Activated CD4-positive, alpha-beta memory T cell treated with anti-CD3 and anti-CD28 coated beads, Interleukin-2, amount 10 ng/mL, durations not matched to agents 7 days and 5 days (primary cell): ENCODE results near the gene ITGA4. TPM values are rescaled to one million over a fixed set of nuclear protein-coding genes. Genes with fewer than 3 reads are reported as not detected.

Source experiments
- CTCF ChIA-PET: fragments of 350-600 bp; sonication (Branson Sonifier 250); formaldehyde crosslinking; loops from one replicate; lab custom pipeline; 2021; ENCODE audit warnings: antibody characterized with exemption, inconsistent platforms; lab: Charles Lee
- POLR2A ChIA-PET: fragments of 350-600 bp; sonication (Branson Sonifier 250); formaldehyde crosslinking; loops from one replicate; lab custom pipeline; 2021; ENCODE audit warnings: antibody characterized with exemption; lab: Charles Lee
- DNase-seq: peaks from one replicate; pipeline ENCODE4 v3.0.0-alpha.2; 2020
- H3K27ac Mint-ChIP-seq: one replicate; pipeline ENCODE4 v1.8.0; 2021; ENCODE audit warnings: mild to moderate bottlenecking, mixed read lengths
- H3K27me3 Mint-ChIP-seq: one replicate; pipeline ENCODE4 v1.8.0; 2021; ENCODE audit warnings: mixed read lengths
- H3K36me3 Mint-ChIP-seq: one replicate; pipeline ENCODE4 v1.8.0; 2021; ENCODE audit warnings: low read depth, mixed read lengths
- H3K4me1 Mint-ChIP-seq: one replicate; pipeline ENCODE4 v1.8.0; 2021; ENCODE audit warnings: mixed read lengths
- H3K4me3 Mint-ChIP-seq: one replicate; pipeline ENCODE4 v1.8.0; 2021; ENCODE audit warnings: mild to moderate bottlenecking, mixed read lengths
- H3K9me3 Mint-ChIP-seq: one replicate; pipeline ENCODE4 v1.8.0; 2021; ENCODE audit warnings: mixed read lengths
- total RNA-seq, 2 experiments: library from RNA; stranded (reverse); gene quantifications; one replicate each; pipeline ENCODE4 v1.2.3, GENCODE V29; 2021

The ITGA4 gene
- total RNA-seq, 2 experiments from 2014 or later = 252 to 265 TPM

DNA sequence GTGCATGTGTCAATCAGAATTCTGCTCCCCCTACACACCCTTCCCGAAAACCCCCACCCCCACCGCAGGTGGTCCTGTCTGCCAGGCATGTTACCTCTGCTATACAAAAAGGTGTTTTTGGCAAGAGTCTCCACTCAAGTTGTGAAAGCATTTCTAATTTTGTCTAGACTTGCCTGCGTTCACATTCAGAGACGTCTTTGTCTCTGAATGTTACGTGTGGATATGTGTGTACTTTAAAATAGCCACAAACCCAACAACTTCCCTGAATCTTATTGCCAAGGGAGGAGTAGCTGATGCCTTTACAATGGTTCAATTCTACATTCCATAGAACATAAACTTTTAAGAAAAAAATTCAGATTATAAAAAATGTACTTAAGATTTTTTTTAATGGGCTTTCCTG lies 66.6 kb downstream of the ITGA4 start:
- no peak for DNase-seq
- no peak overlapping the region for H3K27ac Mint-ChIP-seq
- no peaks in the 10 kb centered on the region for H3K27me3 Mint-ChIP-seq
- POLR2A ChIA-PET = no interaction called here
- no peak overlapping the region for H3K4me3 Mint-ChIP-seq
- CTCF ChIA-PET = no interaction called here
- peaks cover 69% of the 10 kb centered on the region for H3K36me3 Mint-ChIP-seq
- no peaks in the 10 kb centered on the region for H3K9me3 Mint-ChIP-seq
- H3K4me1 Mint-ChIP-seq = no peaks in the 10 kb centered on the region

- CTCF ChIA-PET = no interaction called here
- Mint-ChIP-seq H3K9me3 (no peaks in the 10 kb centered on the region), H3K4me3 (no peak overlapping the region), H3K27ac (no peak overlapping the region), H3K4me1 (no peaks in the 10 kb centered on the region), H3K27me3 (no peaks in the 10 kb centered on the region), H3K36me3 (peaks cover 74% of the 10 kb centered on the region)
- POLR2A ChIA-PET = no interaction called here
- DNase-seq = no peak
These were observed 68.8 kb downstream of the ITGA4 start for GRCh38 chr2:181526014-181526413.

DNA sequence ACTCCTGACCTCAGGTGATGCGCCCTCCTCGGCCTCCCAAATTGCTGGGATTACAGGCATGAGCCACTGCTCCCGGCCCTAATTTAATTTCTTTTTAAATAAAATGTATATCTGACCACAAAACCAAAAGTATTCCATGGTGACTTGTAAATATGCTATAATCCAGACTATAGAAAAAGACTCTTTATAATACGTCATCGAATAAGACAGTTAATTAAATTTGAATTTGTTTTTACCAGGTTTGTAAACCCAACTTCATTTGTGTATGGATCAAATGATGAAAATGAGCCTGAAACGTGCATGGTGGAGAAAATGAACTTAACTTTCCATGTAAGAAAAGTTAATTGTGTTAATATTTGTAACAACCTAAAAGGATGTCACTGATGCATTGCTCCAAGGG lies 69.9 kb downstream of the ITGA4 start:
- no peak for DNase-seq
- Mint-ChIP-seq H3K4me3 (no peak overlapping the region), H3K27me3 (no peaks in the 10 kb centered on the region), H3K36me3 (peaks cover 77% of the 10 kb centered on the region), H3K4me1 (no peaks in the 10 kb centered on the region), H3K27ac (no peak overlapping the region), H3K9me3 (no peaks in the 10 kb centered on the region)
- ChIA-PET POLR2A (no interaction called here), CTCF (no interaction called here)

GRCh38 chr2:181528441-181528840 lies 71.3 kb downstream of the ITGA4 start:
- no peak overlapping the region for H3K4me3 Mint-ChIP-seq
- ChIA-PET POLR2A (no interaction called here), CTCF (no interaction called here)
- no peak for DNase-seq
- peaks cover 5% of the 10 kb centered on the region for H3K4me1 Mint-ChIP-seq
- no peaks in the 10 kb centered on the region for H3K9me3 Mint-ChIP-seq
- H3K36me3 Mint-ChIP-seq = peaks cover 79% of the 10 kb centered on the region
- H3K27me3 Mint-ChIP-seq = no peaks in the 10 kb centered on the region
- no peak overlapping the region for H3K27ac Mint-ChIP-seq

GRCh38 chr2:181536730-181537129 lies 79.5 kb downstream of the ITGA4 start:
- no peaks in the 10 kb centered on the region for H3K27me3 Mint-ChIP-seq
- H3K4me1 Mint-ChIP-seq = peaks cover 5% of the 10 kb centered on the region
- no peak overlapping the region for H3K4me3 Mint-ChIP-seq
- DNase-seq = no peak
- CTCF ChIA-PET = interaction anchor here (0.8 to 1.0 kb wide), 2 partner anchors 178 to 432 kb away, joined by 3 read pairs; no protein-coding TSS in a partner anchor
- peaks cover 85% of the 10 kb centered on the region for H3K36me3 Mint-ChIP-seq
- H3K9me3 Mint-ChIP-seq = no peaks in the 10 kb centered on the region
- no peak overlapping the region for H3K27ac Mint-ChIP-seq
- POLR2A ChIA-PET = no interaction called here

DNA sequence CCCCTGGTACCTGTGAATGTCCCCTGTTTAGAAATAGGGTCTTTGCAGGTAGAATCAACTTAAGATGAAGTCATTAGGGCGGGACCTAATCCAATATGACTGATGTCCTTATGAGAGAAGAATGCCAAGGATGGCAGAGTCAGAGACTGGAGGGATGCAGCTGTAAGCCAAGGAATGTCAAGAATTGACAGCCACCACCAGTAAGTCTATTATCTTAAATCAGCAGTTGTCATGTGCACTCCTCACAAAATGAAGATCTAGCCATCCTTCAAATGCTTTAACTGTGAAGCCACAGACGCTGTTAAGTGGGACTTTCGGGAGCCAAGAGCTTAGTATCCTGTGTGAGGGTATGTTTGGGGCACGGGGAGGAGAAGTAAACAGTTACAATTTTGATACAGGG lies 83.2 kb downstream of the ITGA4 start:
- H3K27ac Mint-ChIP-seq = no peak overlapping the region
- H3K4me1 Mint-ChIP-seq = no peaks in the 10 kb centered on the region
- DNase-seq = no peak
- ChIA-PET POLR2A (interaction anchor here (0.8 to 1.1 kb wide), 2 partner anchors 8 to 25 kb away, joined by 3 read pairs; no protein-coding TSS in a partner anchor), CTCF (no interaction called here)
- no peaks in the 10 kb centered on the region for H3K9me3 Mint-ChIP-seq
- peaks cover 50% of the 10 kb centered on the region for H3K36me3 Mint-ChIP-seq
- no peak overlapping the region for H3K4me3 Mint-ChIP-seq
- H3K27me3 Mint-ChIP-seq = no peaks in the 10 kb centered on the region

DNA sequence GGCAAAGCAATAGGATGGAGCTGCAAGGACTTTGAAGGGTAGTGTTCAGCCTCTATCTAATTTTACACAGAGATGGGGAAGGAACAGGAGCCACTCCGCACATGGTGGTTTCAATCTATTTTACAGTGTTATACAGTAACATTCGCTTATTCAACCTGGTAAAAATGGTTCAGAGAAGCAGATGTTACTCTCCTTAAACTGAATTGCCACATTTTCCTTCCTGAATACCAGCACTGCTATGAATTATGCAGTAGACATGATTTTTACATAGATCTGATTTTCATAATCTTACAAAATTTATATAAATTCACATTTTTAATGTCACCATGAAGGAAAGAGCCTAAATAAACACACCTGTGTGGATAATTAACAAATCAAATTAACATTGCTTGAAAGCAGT lies 85.0 kb downstream of the ITGA4 start:
- H3K36me3 Mint-ChIP-seq = peaks cover 45% of the 10 kb centered on the region
- ChIA-PET POLR2A (no interaction called here), CTCF (no interaction called here)
- no peak for DNase-seq
- peaks cover 2% of the 10 kb centered on the region for H3K4me1 Mint-ChIP-seq
- no peak overlapping the region for H3K27ac Mint-ChIP-seq
- no peaks in the 10 kb centered on the region for H3K9me3 Mint-ChIP-seq
- H3K4me3 Mint-ChIP-seq = no peak overlapping the region
- no peaks in the 10 kb centered on the region for H3K27me3 Mint-ChIP-seq

GRCh38 chr2:181546086-181546485 lies 88.9 kb downstream of the ITGA4 start:
- no peak overlapping the region for H3K4me3 Mint-ChIP-seq
- H3K27me3 Mint-ChIP-seq = no peaks in the 10 kb centered on the region
- ChIA-PET CTCF (interaction anchor here (1.7 kb wide), 1 partner anchor 169 kb away, joined by 8 read pairs; no protein-coding TSS in a partner anchor), POLR2A (no interaction called here)
- H3K27ac Mint-ChIP-seq = no peak overlapping the region
- H3K9me3 Mint-ChIP-seq = no peaks in the 10 kb centered on the region
- no peak for DNase-seq
- H3K4me1 Mint-ChIP-seq = peaks cover 2% of the 10 kb centered on the region
- H3K36me3 Mint-ChIP-seq = peaks cover 18% of the 10 kb centered on the region

DNA sequence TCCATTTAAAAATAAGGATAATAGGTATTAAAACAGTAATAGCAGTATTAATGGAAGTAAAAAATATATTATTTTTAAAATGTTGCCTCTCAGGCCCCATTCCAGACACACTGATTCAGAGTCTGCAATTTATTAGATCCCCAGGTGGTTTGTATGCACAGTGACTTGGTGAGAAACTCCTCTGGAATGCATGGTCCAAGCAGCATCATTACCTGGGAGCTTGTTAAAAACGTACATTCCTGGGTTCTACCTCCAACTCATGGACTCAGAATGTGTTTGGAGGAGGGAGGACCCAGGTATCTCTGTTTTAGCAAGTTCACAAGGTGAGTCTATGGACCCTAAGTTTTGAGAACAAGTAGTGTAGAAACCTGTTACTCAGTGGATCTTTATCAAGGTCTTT lies 95.6 kb downstream of the ITGA4 start:
- no peaks in the 10 kb centered on the region for H3K27me3 Mint-ChIP-seq
- no peaks in the 10 kb centered on the region for H3K9me3 Mint-ChIP-seq
- no peak overlapping the region for H3K4me3 Mint-ChIP-seq
- DNase-seq = no peak
- H3K27ac Mint-ChIP-seq = no peak overlapping the region
- CTCF ChIA-PET = no interaction called here
- POLR2A ChIA-PET = no interaction called here
- H3K4me1 Mint-ChIP-seq = no peaks in the 10 kb centered on the region
- peaks cover 19% of the 10 kb centered on the region for H3K36me3 Mint-ChIP-seq

- H3K27ac Mint-ChIP-seq = no peak overlapping the region
- ChIA-PET CTCF (no interaction called here), POLR2A (no interaction called here)
- no peaks in the 10 kb centered on the region for H3K4me1 Mint-ChIP-seq
- no peaks in the 10 kb centered on the region for H3K9me3 Mint-ChIP-seq
- H3K4me3 Mint-ChIP-seq = no peak overlapping the region
- H3K27me3 Mint-ChIP-seq = no peaks in the 10 kb centered on the region
- DNase-seq = no peak
- H3K36me3 Mint-ChIP-seq = peaks cover 18% of the 10 kb centered on the region
These were observed 96.1 kb downstream of the ITGA4 start for GRCh38 chr2:181553244-181553643.

GRCh38 chr2:181554061-181554830 lies 97.1 kb downstream of the ITGA4 start:
- ChIA-PET POLR2A (no interaction called here), CTCF (no interaction called here)
- Mint-ChIP-seq H3K27me3 (no peaks in the 10 kb centered on the region), H3K9me3 (no peaks in the 10 kb centered on the region), H3K36me3 (peaks cover 15% of the 10 kb centered on the region), H3K4me1 (no peaks in the 10 kb centered on the region), H3K27ac (no peak overlapping the region), H3K4me3 (no peak overlapping the region)
- no peak for DNase-seq

DNA sequence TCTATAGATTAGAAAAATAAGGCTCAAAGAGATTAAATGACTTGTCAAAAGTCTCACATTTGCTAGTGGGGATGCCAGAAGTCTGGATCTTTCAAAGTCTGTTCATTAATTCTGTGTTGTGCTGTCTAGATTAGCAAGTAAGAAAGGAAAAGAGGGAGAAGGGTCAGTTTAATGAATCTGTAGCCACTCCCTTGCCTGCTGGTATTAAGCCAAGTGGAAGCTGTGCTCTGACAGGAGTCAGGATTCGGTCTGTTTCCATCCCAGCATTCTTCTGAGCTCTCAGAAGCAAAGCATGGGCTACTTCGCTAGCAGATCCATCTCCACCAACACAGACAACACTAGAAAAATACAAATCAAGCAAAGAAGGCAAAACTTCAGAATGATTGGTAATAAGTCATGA lies 101.2 kb downstream of the ITGA4 start:
- CTCF ChIA-PET = no interaction called here
- Mint-ChIP-seq H3K4me3 (no peak overlapping the region), H3K36me3 (peaks cover 8% of the 10 kb centered on the region), H3K27ac (no peak overlapping the region), H3K9me3 (no peaks in the 10 kb centered on the region), H3K4me1 (no peaks in the 10 kb centered on the region), H3K27me3 (no peaks in the 10 kb centered on the region)
- DNase-seq = no peak
- POLR2A ChIA-PET = no interaction called here

- peaks cover 3% of the 10 kb centered on the region for H3K4me1 Mint-ChIP-seq
- ChIA-PET POLR2A (no interaction called here), CTCF (interaction anchor here (1.2 kb wide), 1 partner anchor 152 kb away, joined by 3 read pairs; no protein-coding TSS in a partner anchor)
- H3K36me3 Mint-ChIP-seq = no peaks in the 10 kb centered on the region
- no peak overlapping the region for H3K27ac Mint-ChIP-seq
- H3K9me3 Mint-ChIP-seq = no peaks in the 10 kb centered on the region
- DNase-seq = no peak
- H3K27me3 Mint-ChIP-seq = no peaks in the 10 kb centered on the region
- H3K4me3 Mint-ChIP-seq = no peak overlapping the region
These were observed 106.0 kb downstream of the ITGA4 start for GRCh38 chr2:181563101-181563692.
